AG08396 (cell line): ENCODE results near the gene DUSP18.
"Not testable (repeated sequence)": the region's sequence is repeated elsewhere in the genome, so short reads cannot be mapped to it uniquely, and the experiment has no call there.

Experiments used
- DNase-seq: peaks from one replicate; pipeline ENCODE4 v3.0.0; 2012; ENCODE audit warnings: low spot score, mixed read lengths

DUSP18 gene

DNA sequence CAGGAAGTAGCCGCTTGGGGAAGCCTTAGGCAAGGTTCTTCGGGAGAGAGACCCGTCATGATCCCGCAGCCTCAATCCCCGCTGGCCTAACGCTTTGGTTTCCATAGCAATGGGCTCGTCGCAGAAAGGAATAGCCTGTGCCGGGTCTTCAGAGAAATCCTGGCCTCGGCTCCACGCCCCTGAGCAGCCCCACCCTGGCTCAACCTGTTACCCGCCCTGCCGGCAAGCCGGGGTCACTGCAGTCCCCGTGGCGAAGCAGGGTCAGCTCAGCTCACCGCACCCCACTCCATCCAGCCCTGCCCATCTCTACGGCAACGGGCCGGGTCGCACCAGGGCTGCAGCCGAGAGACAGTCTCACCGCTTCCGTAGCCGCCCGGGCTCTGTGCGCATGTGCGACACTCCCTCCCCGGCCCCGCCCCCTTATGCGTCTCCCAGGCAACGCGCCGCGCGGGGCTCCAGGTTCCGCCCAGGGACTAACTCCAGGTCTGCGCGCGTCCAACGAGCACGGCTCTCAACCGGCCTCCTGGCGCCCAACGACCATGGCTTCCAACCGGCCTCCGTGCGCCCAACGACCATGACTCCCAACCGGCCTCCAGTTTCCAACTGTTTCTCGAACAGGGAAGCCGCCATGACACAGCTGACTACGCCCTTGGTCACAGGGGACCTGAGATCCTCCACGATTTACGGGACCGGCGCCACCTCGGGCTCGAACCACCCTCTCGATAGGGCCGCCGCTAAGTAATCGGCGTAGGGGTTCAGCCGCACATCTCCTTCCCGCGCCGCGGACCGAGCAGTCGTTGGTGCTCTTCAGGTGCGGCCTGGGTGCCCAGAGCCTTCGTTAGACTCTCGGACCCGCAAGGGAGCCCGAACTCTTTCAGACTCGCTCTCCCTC is at the start of gene DUSP18:
DUSP18 (minus strand) TSS at position 382 of the 892 bp plus-strand sequence. CDS start 3,872 bp downstream, outside the sequence.
- DNase-seq = peak; percentile 99

- DNase-seq = no peak
These were observed 46.4 kb upstream of the DUSP18 start for GRCh38 chr22:30714062-30714461.

DNA sequence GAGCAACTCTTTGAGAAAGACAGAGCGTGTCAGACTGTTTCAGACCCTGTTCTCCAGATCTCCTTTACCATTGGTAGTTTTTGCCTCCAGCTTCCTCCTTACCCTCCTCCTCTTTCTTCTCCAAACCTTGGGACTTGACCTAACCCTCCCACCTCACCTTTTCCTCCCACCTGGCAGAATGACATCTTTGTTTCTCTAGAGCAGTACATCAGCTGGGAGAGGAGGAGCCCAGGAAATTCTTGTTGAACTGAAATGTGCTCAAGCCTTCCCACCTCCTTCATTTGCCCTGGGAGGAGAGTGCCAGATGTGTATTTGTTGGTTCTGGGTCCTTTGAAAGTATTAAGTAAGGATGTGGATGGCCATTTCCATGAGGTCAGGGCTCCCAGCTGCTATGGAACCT is 44.4 kb upstream of the DUSP18 start:
- no peak for DNase-seq

- not testable (repeated sequence) for DNase-seq
These were observed 42.3 kb upstream of the DUSP18 start for GRCh38 chr22:30709980-30710379.

- peak; percentile 58 for DNase-seq
These were observed 38.3 kb upstream of the DUSP18 start for GRCh38 chr22:30705710-30706651.

GRCh38 chr22:30704978-30705377 is 37.3 kb upstream of the DUSP18 start:
- DNase-seq = no peak

DNA sequence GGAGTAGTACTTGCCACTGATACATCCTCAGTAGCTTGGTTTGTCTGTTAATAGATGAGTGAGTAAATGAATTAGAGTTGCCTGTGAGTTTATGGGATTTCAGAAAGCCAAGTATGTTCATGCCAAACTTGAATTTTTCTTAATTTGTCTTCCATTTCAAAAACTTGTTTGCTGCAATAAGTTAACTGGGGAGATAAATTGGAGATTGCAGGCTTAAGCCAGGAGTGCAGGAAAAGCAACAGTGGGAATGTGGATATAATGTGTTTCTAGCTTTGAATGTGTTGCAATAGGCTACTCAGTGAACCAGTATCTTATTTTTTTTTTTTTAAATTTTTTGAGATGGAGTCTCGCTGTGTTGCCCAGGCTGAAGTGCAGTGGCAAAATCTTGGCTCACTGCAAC is 35.2 kb upstream of the DUSP18 start:
- no peak for DNase-seq

DNA sequence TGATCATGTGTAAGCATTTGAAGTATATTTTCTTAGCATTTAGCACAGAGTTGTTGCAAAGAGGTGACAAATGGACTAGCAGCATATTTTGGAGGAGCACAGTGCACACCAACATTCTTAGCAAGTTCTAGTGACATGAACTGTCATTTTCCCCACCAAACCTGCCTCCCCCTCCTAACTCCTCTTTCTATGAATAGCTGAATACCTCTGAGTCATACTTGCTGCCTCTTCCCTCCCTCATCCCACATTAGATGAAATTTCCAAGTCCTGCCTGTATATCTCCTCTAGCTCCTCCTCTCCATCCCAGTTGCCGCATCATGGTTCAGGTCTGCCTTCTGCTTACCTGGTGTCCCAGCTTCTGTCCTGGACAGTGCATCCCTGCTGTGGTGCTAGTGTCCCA is 34.2 kb upstream of the DUSP18 start:
- DNase-seq = peak; percentile 47

- no peak for DNase-seq
These were observed 30.3 kb upstream of the DUSP18 start for GRCh38 chr22:30697975-30698374.

DNA sequence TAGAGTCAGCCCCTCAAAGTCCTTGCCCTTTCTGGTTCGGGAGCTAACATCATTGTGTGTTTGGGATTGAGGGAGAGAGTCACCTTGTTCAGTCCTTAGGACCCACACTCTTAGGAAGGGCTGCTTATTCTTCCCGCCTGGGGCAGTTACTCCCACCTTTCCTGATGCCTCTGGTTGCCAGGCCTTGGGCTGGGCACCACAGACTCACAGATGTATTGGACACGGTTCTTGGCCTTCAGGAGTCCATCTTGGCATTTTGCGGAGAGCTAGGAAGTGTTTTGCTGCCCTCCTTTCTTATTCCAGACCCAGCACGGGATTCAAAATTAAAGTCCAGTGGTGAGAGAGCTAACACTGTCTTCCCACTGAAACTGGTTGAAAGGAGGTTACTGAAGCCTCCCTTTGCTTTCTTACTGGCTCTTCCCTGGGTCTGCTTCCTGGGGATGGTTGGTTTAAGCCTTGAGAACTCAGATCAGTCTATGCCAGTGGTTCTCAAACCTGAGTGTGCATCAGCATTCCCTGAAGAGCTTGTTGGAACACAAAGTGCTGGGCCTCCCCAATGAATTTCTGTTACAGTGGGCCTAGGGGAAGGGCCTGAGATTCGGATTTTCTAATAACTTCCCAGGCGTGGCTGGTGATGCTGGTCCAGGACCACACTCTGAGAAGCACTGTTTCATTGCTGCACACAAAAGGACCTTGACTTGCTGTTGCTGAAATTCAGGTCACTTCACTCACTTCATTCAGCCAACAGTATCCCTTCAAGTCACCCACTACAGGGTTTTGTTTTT is 28.4 kb upstream of the DUSP18 start:
- no peak for DNase-seq

DNA sequence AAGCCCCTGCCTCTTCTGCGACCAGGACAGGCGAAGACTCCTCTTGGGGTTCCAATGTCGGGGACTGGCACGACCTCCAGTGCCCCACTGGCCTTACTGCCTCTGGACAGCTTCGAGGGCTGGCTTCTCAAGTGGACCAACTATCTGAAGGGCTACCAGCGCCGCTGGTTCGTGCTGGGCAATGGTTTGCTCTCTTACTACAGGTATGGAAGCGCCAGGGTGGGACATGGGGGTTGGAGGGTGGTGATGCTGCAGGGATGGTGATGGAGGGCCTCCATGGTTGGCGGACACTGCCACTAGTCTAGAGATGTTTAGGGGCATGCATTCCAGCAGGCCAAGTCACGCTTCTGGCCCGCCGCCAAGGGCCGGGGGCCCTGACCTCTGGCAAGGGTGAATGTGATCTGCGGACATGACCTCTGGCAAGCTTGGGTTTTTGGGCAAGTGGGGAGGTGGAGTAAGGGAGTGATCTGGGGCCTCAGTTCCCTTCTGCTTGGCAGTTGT is 27.7 kb upstream of the DUSP18 start:
- no peak for DNase-seq

DNA sequence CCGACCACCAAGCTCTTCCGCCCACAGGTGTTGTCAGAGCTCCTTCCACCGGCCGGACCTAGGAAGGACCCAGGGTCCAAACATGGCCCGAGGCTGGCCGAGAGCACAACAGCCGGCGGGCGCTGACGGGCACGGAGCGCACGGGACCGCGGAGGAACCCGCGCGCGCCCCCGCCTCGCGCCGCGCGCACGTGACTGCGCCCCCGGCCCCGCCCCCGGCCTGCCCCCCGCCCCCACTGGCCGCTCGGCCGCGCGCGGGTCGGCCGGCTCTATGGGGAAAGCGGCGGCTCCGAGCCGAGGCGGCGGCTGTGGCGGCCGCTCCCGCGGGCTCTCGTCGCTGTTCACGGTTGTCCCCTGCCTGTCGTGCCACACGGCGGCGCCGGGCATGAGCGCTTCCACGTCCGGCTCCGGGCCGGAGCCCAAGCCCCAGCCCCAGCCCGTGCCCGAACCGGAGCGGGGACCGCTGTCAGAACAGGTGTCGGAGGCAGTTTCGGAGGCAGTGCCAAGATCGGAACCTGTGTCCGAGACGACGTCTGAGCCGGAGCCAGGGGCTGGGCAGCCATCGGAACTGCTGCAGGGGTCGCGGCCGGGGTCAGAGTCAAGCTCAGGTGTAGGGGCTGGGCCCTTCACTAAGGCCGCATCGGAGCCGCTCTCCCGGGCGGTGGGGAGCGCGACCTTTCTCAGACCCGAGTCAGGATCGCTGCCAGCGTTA is 27.1 kb upstream of the DUSP18 start, which contains the start of gene OSBP2:
OSBP2 (plus strand) TSS at position 235 of the 711 bp plus-strand sequence; CDS start at position 271, 36 bp downstream.
- peak; percentile 49 for DNase-seq

GRCh38 chr22:30694171-30694639 is 26.5 kb upstream of the DUSP18 start:
- DNase-seq = peak; percentile 57

GRCh38 chr22:30691204-30691603 is 23.5 kb upstream of the DUSP18 start:
- no peak for DNase-seq

- DNase-seq = no peak
These were observed 21.9 kb upstream of the DUSP18 start for GRCh38 chr22:30689622-30690021.

GRCh38 chr22:30687358-30687757 is 19.7 kb upstream of the DUSP18 start:
- no peak for DNase-seq

DNA sequence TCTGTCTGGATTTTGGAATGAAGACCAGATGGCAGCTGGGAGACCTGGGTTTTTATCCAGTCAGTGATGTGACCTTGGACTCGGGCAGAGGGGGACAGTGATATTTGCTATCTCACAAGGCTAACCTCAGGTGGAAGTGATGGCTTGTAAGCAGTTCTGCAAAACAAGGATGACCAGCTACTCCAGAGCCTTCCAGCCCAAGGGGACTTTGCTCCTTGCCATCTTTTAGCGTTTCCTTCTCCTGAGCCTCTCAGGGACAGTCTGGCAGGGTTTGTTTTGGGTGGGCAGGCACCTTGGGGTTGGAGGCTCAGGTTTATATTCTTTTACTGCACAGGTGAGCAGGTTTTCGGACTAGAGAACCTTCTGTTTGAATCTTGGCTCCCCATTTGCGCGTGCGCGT is 17.5 kb upstream of the DUSP18 start:
- no peak for DNase-seq

DNA sequence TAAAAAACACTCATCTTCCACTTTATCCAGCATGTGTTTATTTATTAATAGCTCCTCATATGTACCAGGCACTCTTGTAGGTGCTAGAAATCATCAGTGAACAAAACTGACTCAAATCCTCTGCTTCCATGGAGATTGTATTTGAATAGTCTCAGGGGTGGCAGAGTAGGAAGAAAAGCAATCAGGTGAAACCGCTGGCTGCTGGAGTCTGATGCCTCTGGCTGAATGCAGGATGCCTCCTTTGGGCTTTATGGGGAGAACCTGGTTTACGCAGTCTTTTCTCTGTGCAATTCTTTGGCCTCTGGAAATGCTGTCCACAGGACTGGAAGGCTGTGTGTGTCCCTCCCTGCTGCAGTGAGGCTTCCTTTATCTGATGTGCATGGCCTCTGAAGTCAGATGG is 14.2 kb upstream of the DUSP18 start:
- DNase-seq = no peak

GRCh38 chr22:30680991-30681770 is 13.5 kb upstream of the DUSP18 start:
- DNase-seq = no peak
